Breast epithelium (tissue), 3 donors: ENCODE results near the gene UBE3C.

Experiments
- CTCF ChIP-seq, 3 donors: fragments of 450-650 bp; IDR thresholded peaks; one replicate each; pipeline ENCODE4 v1.5.1; 2016 to 2017; ENCODE audit warnings: antibody characterized with exemption in 3 of 3, mild to moderate bottlenecking in 3 of 3, moderate library complexity in 3 of 3
- POLR2A ChIP-seq: fragments of 450-650 bp; IDR thresholded peaks from one replicate; pipeline ENCODE4 v1.6.1; 2016; ENCODE audit warnings: antibody characterized with exemption, mild to moderate bottlenecking, moderate library complexity
- POLR2AphosphoS5 ChIP-seq, 3 donors: sonication (generic); formaldehyde crosslinking; IDR thresholded peaks; one replicate each; pipeline ENCODE4 v1.6.1; 2017; ENCODE audit warnings: antibody characterized with exemption in 3 of 3

- TF ChIP-seq CTCF (IDR thresholded peaks at IDR 0.05) (no peak), POLR2AphosphoS5 (IDR thresholded peaks at IDR 0.05) (no peak), POLR2A (no peak)
These were observed 137.4 kb downstream of the UBE3C start for GRCh38 chr7:157276091-157276561.
